Activated CD8-positive, alpha-beta memory T cell treated with anti-CD3 and anti-CD28 coated beads, Interleukin-2, amount 10 ng/mL, durations not matched to agents 7 days and 5 days (primary cell): ENCODE results near the gene DDRGK1. TPM values are rescaled to one million over a fixed set of nuclear protein-coding genes. Genes with fewer than 3 reads are reported as not detected.
"Not testable (repeated sequence)": the region's sequence is repeated elsewhere in the genome, so short reads cannot be mapped to it uniquely, and the experiment has no call there.

ENCODE experiments used
- ATAC-seq: fragments of 150-1000 bp; cut with Tn5 transposase; one replicate; pipeline ENCODE4 v1.10.0; 2021; ENCODE audit warnings: moderate library complexity
- CTCF ChIA-PET: fragments of 350-600 bp; sonication (Branson Sonifier 250); formaldehyde crosslinking; loops from one replicate; lab custom pipeline; 2021; ENCODE audit warnings: antibody characterized with exemption; lab: Charles Lee
- DNase-seq: peaks from one replicate; pipeline ENCODE4 v3.0.0-alpha.2; 2020
- H3K27ac Mint-ChIP-seq: one replicate; pipeline ENCODE4 v1.8.0; 2021; ENCODE audit warnings: mild to moderate bottlenecking, mixed read lengths
- H3K27me3 Mint-ChIP-seq: one replicate; pipeline ENCODE4 v1.8.0; 2021; ENCODE audit warnings: mixed read lengths
- H3K36me3 Mint-ChIP-seq: one replicate; pipeline ENCODE4 v1.8.0; 2021; ENCODE audit warnings: mild to moderate bottlenecking, mixed read lengths
- H3K4me1 Mint-ChIP-seq: one replicate; pipeline ENCODE4 v1.8.0; 2021; ENCODE audit warnings: mixed read lengths
- H3K4me3 Mint-ChIP-seq: one replicate; pipeline ENCODE4 v1.8.0; 2021; ENCODE audit warnings: mild to moderate bottlenecking, moderate library complexity, mixed read lengths
- H3K9me3 Mint-ChIP-seq: one replicate; pipeline ENCODE4 v1.8.0; 2022; ENCODE audit warnings: low read depth, mixed read lengths
- total RNA-seq, 2 experiments: library from RNA; stranded (reverse); gene quantifications; one replicate each; pipeline ENCODE4 v1.2.3, GENCODE V29; 2021

DDRGK1 gene
- total RNA-seq, 2 experiments from 2014 or later = 63.6 to 63.7 TPM

GRCh38 chr20:3157817-3158216 is 46.7 kb downstream of the DDRGK1 start:
- peak overlapping the region; percentile 90 for H3K27ac Mint-ChIP-seq
- H3K4me1 Mint-ChIP-seq = peaks cover 46% of the 10 kb centered on the region
- CTCF ChIA-PET = interaction anchor here (0.7 to 3.3 kb wide), 10 partner anchors 11 to 553 kb away, joined by 3 to 11 read pairs (median 3); partner anchors contain the start of gene SLC4A11
- ATAC-seq = peak; percentile 3
- H3K27me3 Mint-ChIP-seq = no peaks in the 10 kb centered on the region
- H3K36me3 Mint-ChIP-seq = peaks cover 28% of the 10 kb centered on the region
- no peaks in the 10 kb centered on the region for H3K9me3 Mint-ChIP-seq
- DNase-seq = no peak
- H3K4me3 Mint-ChIP-seq = peak overlapping the region; percentile 87

- H3K27ac Mint-ChIP-seq = peak overlapping the region; percentile 90
- no peaks in the 10 kb centered on the region for H3K27me3 Mint-ChIP-seq
- no peaks in the 10 kb centered on the region for H3K9me3 Mint-ChIP-seq
- peaks cover 29% of the 10 kb centered on the region for H3K36me3 Mint-ChIP-seq
- ATAC-seq = peak; percentile 80
- peak overlapping the region; percentile 87 for H3K4me3 Mint-ChIP-seq
- DNase-seq = no peak
- CTCF ChIA-PET = interaction anchor here (0.7 to 3.3 kb wide), 11 partner anchors 11 to 554 kb away, joined by 3 to 11 read pairs (median 3); partner anchors contain the start of gene SLC4A11
- H3K4me1 Mint-ChIP-seq = peaks cover 52% of the 10 kb centered on the region
Measured at GRCh38 chr20:3156811-3157619, 47.5 kb downstream of the DDRGK1 start.

GRCh38 chr20:3152057-3152644 is 52.3 kb downstream of the DDRGK1 start:
- Mint-ChIP-seq H3K36me3 (peaks cover 35% of the 10 kb centered on the region), H3K4me1 (peaks cover 45% of the 10 kb centered on the region)
- H3K27me3 Mint-ChIP-seq, CTCF ChIA-PET, H3K9me3 Mint-ChIP-seq, H3K27ac Mint-ChIP-seq, H3K4me3 Mint-ChIP-seq, DNase-seq, ATAC-seq: not testable (repeated sequence)

GRCh38 chr20:3150908-3151307 is 53.6 kb downstream of the DDRGK1 start:
- DNase-seq = no peak
- Mint-ChIP-seq H3K4me3 (no peak overlapping the region), H3K27me3 (no peaks in the 10 kb centered on the region), H3K4me1 (peaks cover 34% of the 10 kb centered on the region), H3K9me3 (no peaks in the 10 kb centered on the region), H3K36me3 (peaks cover 36% of the 10 kb centered on the region), H3K27ac (no peak overlapping the region)
- ATAC-seq = no peak
- CTCF ChIA-PET = no interaction called here

- H3K4me1 Mint-ChIP-seq = peaks cover 16% of the 10 kb centered on the region
- H3K9me3 Mint-ChIP-seq = peaks cover 2% of the 10 kb centered on the region
- H3K27ac Mint-ChIP-seq = no peak overlapping the region
- CTCF ChIA-PET = interaction anchor here (0.9 kb wide), 1 partner anchor 11 kb away, joined by 3 read pairs; no protein-coding TSS in a partner anchor
- ATAC-seq (no peak), DNase-seq (no peak)
- peaks cover 40% of the 10 kb centered on the region for H3K36me3 Mint-ChIP-seq
- no peak overlapping the region for H3K4me3 Mint-ChIP-seq
- no peaks in the 10 kb centered on the region for H3K27me3 Mint-ChIP-seq
Measured at GRCh38 chr20:3146732-3147341, 57.6 kb downstream of the DDRGK1 start.

GRCh38 chr20:3141757-3142156 is 62.7 kb downstream of the DDRGK1 start:
- H3K4me3 Mint-ChIP-seq = no peak overlapping the region
- H3K27ac Mint-ChIP-seq = no peak overlapping the region
- CTCF ChIA-PET = no interaction called here
- ATAC-seq (no peak), DNase-seq (no peak)
- no peaks in the 10 kb centered on the region for H3K27me3 Mint-ChIP-seq
- peaks cover 5% of the 10 kb centered on the region for H3K4me1 Mint-ChIP-seq
- H3K9me3 Mint-ChIP-seq = peaks cover 2% of the 10 kb centered on the region
- peaks cover 25% of the 10 kb centered on the region for H3K36me3 Mint-ChIP-seq

Other genes with a start within 250 kb of the DDRGK1 start
- under 1 TPM; 0.55 to 0.63 TPM for gene GNRH2, start 161.1 kb downstream of the DDRGK1 start, total RNA-seq
- gene MRPS26, start 158.6 kb downstream of the DDRGK1 start, total RNA-seq = 10 to 100 TPM; 43.0 to 46.7 TPM
- not detected for gene OXT, start 133.1 kb downstream of the DDRGK1 start, total RNA-seq
- gene AVP, start 120.0 kb downstream of the DDRGK1 start, total RNA-seq = not detected
- gene FASTKD5, start 44.8 kb downstream of the DDRGK1 start, total RNA-seq = 10 to 100 TPM; 17.0 to 23.6 TPM
- gene UBOX5, start 44.8 kb downstream of the DDRGK1 start, total RNA-seq = 1 to 10 TPM; 7.6 to 8.2 TPM
- under 1 TPM; 0.41 to 0.70 TPM for gene LZTS3, start 31.1 kb downstream of the DDRGK1 start, total RNA-seq
- gene ITPA, start 4.8 kb upstream of the DDRGK1 start, total RNA-seq = 10 to 100 TPM; 51.9 to 71.7 TPM
- gene SLC4A11, start 34.5 kb upstream of the DDRGK1 start, total RNA-seq = 1 to 10 TPM; 5.4 to 6.0 TPM
- 1 to 10 TPM; 4.4 to 5.2 TPM for gene DNAAF9, start 203.0 kb upstream of the DDRGK1 start, total RNA-seq